Subcutaneous abdominal adipose tissue (tissue), 5 donors: Measurements from ENCODE around the gene OR2D2.
"Not testable (repeated sequence)": the region's sequence is repeated elsewhere in the genome, so short reads cannot be mapped to it uniquely, and the experiment has no call there.

Experiments
- H3K27ac ChIP-seq: one replicate; pipeline ENCODE4 v1.7.0; 2013; ENCODE audit warnings: low read depth, mild to moderate bottlenecking, inconsistent platforms, low read length, moderate library complexity
- H3K27me3 ChIP-seq, 5 donors: one replicate each; pipeline ENCODE4 v1.7.0; 2013; ENCODE audit warnings: low read length in 5 of 5, inconsistent platforms in 1 of 5; ENCODE audit not compliant: control insufficient read depth in 5 of 5, insufficient read depth in 4 of 5
- H3K36me3 ChIP-seq, 5 donors: one replicate each; pipeline ENCODE4 v1.7.0; 2013; ENCODE audit warnings: low read length in 5 of 5; ENCODE audit not compliant: control insufficient read depth in 5 of 5, insufficient read depth in 5 of 5
- H3K4me1 ChIP-seq, 5 donors: one replicate each; pipeline ENCODE4 v1.7.0; 2013; ENCODE audit warnings: low read length in 5 of 5, mild to moderate bottlenecking in 3 of 5, moderate library complexity in 1 of 5; ENCODE audit not compliant: control insufficient read depth in 5 of 5, insufficient read depth in 5 of 5
- H3K4me3 ChIP-seq, 5 donors: one replicate each; pipeline ENCODE4 v1.7.0; 2013; ENCODE audit warnings: low read length in 5 of 5, low read depth in 1 of 5
- H3K9ac ChIP-seq, 5 donors: one replicate each; pipeline ENCODE4 v1.7.0; 2013; ENCODE audit warnings: low read length in 5 of 5, mild to moderate bottlenecking in 4 of 5, moderate library complexity in 3 of 5
- H3K9me3 ChIP-seq, 5 donors: one replicate each; pipeline ENCODE4 v1.7.0; 2013; ENCODE audit warnings: low read length in 5 of 5; ENCODE audit not compliant: control insufficient read depth in 5 of 5
- donor health status: healthy.
- donor health status: healthy.
- donor health status: healthy.
- donor health status: healthy.
- donor health status: healthy.

Gene OR2D2

DNA sequence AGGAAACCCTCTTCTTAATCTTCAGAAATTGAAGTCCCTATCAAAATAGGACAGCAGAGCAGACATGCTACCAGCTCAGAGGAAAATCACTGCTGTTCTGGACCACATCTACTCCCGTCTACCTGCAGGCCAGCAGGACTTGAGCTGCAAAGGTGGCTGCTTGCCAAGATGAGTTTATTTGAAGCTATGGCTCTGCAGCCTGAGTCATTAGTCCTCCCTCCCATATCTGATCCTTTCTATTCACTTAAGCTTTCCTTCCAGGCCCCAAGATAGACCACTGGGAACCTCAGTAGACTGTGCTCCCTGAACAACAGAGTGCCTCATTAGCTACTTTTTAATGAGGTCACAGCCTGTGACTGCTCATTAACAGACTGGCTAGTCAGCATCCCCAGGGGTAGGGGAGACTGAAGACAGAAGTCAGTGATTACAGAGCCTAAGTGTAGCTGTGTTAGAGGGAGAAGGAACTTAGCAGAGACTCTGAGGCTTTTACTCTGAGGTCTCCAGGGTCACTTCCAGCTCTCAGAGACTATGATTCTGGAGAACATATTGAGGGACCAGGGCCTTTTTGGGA is 36.2 kb downstream of the OR2D2 start:
- no peak overlapping the region for H3K9ac ChIP-seq
- H3K27ac ChIP-seq: no peak overlapping the region
- no peaks in the 10 kb centered on the region for H3K4me1 ChIP-seq
- peaks cover 0 to 2% (median 0%) of the 10 kb centered on the region in 5 donors for H3K9me3 ChIP-seq
- H3K27me3 ChIP-seq: no peaks in the 10 kb centered on the region
- no peak overlapping the region for H3K4me3 ChIP-seq
- no peaks in the 10 kb centered on the region for H3K36me3 ChIP-seq

GRCh38 chr11:6854801-6855200 is 37.5 kb downstream of the OR2D2 start:
- not testable (repeated sequence) for H3K4me1 ChIP-seq, H3K27me3 ChIP-seq, H3K9ac ChIP-seq, H3K27ac ChIP-seq, H3K9me3 ChIP-seq, H3K36me3 ChIP-seq, H3K4me3 ChIP-seq

GRCh38 chr11:6850526-6850925 is 41.8 kb downstream of the OR2D2 start:
- peaks cover 0 to 3% (median 2%) of the 10 kb centered on the region in 5 donors for H3K9me3 ChIP-seq
- no peaks in the 10 kb centered on the region for H3K36me3 ChIP-seq
- H3K4me1 ChIP-seq: no peaks in the 10 kb centered on the region
- H3K4me3 ChIP-seq: no peak overlapping the region
- H3K27ac ChIP-seq: no peak overlapping the region
- no peak overlapping the region for H3K9ac ChIP-seq
- H3K27me3 ChIP-seq: no peaks in the 10 kb centered on the region

DNA sequence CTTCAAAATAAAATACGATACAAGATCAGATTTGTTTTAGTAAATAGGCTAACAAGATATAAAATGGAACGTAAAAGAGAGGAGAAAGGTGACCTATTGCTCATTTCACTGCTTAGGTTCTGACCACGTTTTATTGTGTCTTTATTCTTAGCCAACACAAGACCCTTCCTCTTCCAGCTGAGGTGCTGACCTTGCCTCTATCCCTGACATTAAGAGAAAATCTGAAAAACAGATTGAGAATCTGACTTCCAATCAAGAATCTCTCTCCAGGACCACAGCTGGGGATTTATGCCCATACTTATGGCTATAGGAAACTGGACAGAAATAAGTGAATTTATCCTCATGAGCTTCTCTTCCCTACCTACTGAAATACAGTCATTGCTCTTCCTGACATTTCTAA is 46.9 kb downstream of the OR2D2 start, which contains the start of gene OR10A5:
Gene OR10A5 (plus strand): TSS at position 301 of the 400 bp plus-strand sequence. CDS start 0 bp downstream, at position 301.
- no peaks in the 10 kb centered on the region for H3K36me3 ChIP-seq
- no peaks in the 10 kb centered on the region for H3K4me1 ChIP-seq
- H3K27me3 ChIP-seq: no peaks in the 10 kb centered on the region
- H3K9me3 ChIP-seq: peaks cover 0 to 8% (median 6%) of the 10 kb centered on the region in 5 donors
- no peak within 1 kb of the TSS for H3K9ac ChIP-seq
- no peak within 1 kb of the TSS for H3K4me3 ChIP-seq
- H3K27ac ChIP-seq: no peak within 1 kb of the TSS

- no peak overlapping the region for H3K27ac ChIP-seq
- H3K27me3 ChIP-seq: no peaks in the 10 kb centered on the region
- H3K4me3 ChIP-seq: no peak overlapping the region
- H3K4me1 ChIP-seq: no peaks in the 10 kb centered on the region
- H3K36me3 ChIP-seq: no peaks in the 10 kb centered on the region
- no peak overlapping the region for H3K9ac ChIP-seq
- peaks cover 0 to 8% (median 4%) of the 10 kb centered on the region in 5 donors for H3K9me3 ChIP-seq
Observed at GRCh38 chr11:6844356-6844755, 47.9 kb downstream of the OR2D2 start.

GRCh38 chr11:6843670-6844069 is 48.6 kb downstream of the OR2D2 start:
- Histone ChIP-seq H3K4me1 (no peaks in the 10 kb centered on the region), H3K4me3 (no peak overlapping the region), H3K9ac (no peak overlapping the region), H3K36me3 (no peaks in the 10 kb centered on the region), H3K27ac (no peak overlapping the region), H3K27me3 (no peaks in the 10 kb centered on the region), H3K9me3 (peaks cover 0 to 8% (median 4%) of the 10 kb centered on the region in 5 donors)

DNA sequence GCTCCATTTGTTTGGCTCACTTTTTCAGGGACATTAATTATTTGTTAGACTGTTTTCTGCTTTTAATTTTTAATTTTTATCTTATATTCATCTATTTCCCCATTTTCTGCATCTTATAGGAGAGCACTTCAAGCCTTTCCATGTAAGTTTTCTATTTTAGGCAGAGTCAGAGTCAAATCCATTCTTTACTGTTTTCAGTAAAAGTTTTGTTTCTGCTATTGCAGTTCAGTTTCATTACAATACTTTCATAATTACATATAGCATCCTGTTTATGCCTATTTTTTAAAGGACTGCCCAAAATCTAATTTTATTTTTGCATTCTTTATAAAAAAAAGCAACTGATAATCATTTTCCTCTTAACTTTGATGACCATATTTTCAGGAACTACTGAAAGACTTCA is 50.6 kb downstream of the OR2D2 start:
- no peak overlapping the region for H3K27ac ChIP-seq
- no peaks in the 10 kb centered on the region for H3K36me3 ChIP-seq
- no peaks in the 10 kb centered on the region for H3K4me1 ChIP-seq
- peaks cover 0 to 8% (median 4%) of the 10 kb centered on the region in 5 donors for H3K9me3 ChIP-seq
- no peaks in the 10 kb centered on the region for H3K27me3 ChIP-seq
- no peak overlapping the region for H3K4me3 ChIP-seq
- H3K9ac ChIP-seq: no peak overlapping the region
